Esophagus squamous epithelium (tissue), 5 donors: ENCODE data around the gene MAD1L1. TPM values are rescaled to one million over a fixed set of nuclear protein-coding genes. Genes with fewer than 3 reads are reported as not detected.
A peak's percentile ranks its signal among the peaks of the same experiment; 100 is the strongest.

Source experiments
- DNase-seq: peaks from one replicate; lab custom pipeline; 2025; lab: John Stamatoyannopoulos, UW
- H3K27ac ChIP-seq, 4 donors: fragments of 200-600 bp; sonication (generic); one replicate each; pipeline ENCODE4 v1.5.1; 2016 to 2019; ENCODE audit warnings: mild to moderate bottlenecking in 1 of 4
- H3K27me3 ChIP-seq, 4 donors: fragments of 200-600 bp; sonication (generic); 1 replicate in 3 of 4; 2 replicates in 1 of 4; pipeline versions ENCODE4 v1.5.1 to v1.6.0; 2017 to 2021; ENCODE audit warnings: antibody characterized with exemption in 1 of 4
- H3K36me3 ChIP-seq, 3 donors: fragments of 200-600 bp; sonication (generic); one replicate each; pipeline ENCODE4 v1.5.1; 2016 to 2019
- H3K4me1 ChIP-seq, 3 donors: fragments of 200-600 bp; sonication (generic); one replicate each; pipeline ENCODE4 v1.5.1; 2017 to 2019
- H3K4me3 ChIP-seq, 4 donors: fragments of 200-600 bp; sonication (generic); 1 replicate in 3 of 4; 2 replicates in 1 of 4; pipeline ENCODE4 v1.5.1; 2016 to 2019; ENCODE audit warnings: mild to moderate bottlenecking in 2 of 4, moderate library complexity in 1 of 4
- H3K9me3 ChIP-seq, 3 donors: fragments of 200-600 bp; sonication (generic); one replicate each; pipeline ENCODE4 v1.5.1; 2016 to 2019
- CTCF ChIP-seq, 6 experiments: fragments of 450-650 bp in 4 of 6; fragments of 200-600 bp in 2 of 6; sonication (generic) in 2 of 6; IDR thresholded peaks; one replicate each; pipeline ENCODE4 v1.5.1; 2016 to 2019; ENCODE audit warnings: antibody characterized with exemption in 6 of 6, mild to moderate bottlenecking in 4 of 6, moderate library complexity in 4 of 6
- POLR2A ChIP-seq, 4 donors: fragments of 450-650 bp; IDR thresholded peaks; one replicate each; pipeline ENCODE4 v1.6.1; 2017; ENCODE audit warnings: antibody characterized with exemption in 4 of 4, mild to moderate bottlenecking in 4 of 4, moderate library complexity in 3 of 4
- WGBS, 2 donors: methylation state at CpG; one replicate each; pipeline ENCODE4 v1.1.5; 2018; 5-methylcytosine and 5-hydroxymethylcytosine counted together
- intact Hi-C: fragments of 100-400 bp; cut with DNase I; formaldehyde crosslinking; loops from one replicate; pipeline ENCODE4 v1.15.0; 2022
- total RNA-seq, 4 donors: library from RNA; depleted of rRNA; stranded (reverse); fragments of >200 nt; gene quantifications; one replicate each; pipeline ENCODE4 v1.1.0, GENCODE V29; 2016
- donor health status: DM: yes; HTN: yes; CAD: no.

The MAD1L1 gene
- total RNA-seq, 4 donors from 2014 or later = 16.6 to 40.4 (median 30.2) TPM

- 70 to 82% methylated on average over 2 to 4 of the region's 21 CpGs for WGBS, 2 donors
- no peaks in the 10 kb centered on the region for H3K27me3 ChIP-seq
- H3K9me3 ChIP-seq = no peaks in the 10 kb centered on the region
- intact Hi-C loops = no loop called here
- no peak overlapping the region for H3K4me3 ChIP-seq
- peaks cover 6 to 87% (median 25%) of the 10 kb centered on the region in 3 donors for H3K36me3 ChIP-seq
- peak; percentile 43 to 72 (median 62) for TF ChIP-seq CTCF (IDR thresholded peaks at IDR 0.05)
- no peak for TF ChIP-seq POLR2A (IDR thresholded peaks at IDR 0.05)
- H3K4me1 ChIP-seq = no peaks in the 10 kb centered on the region
- no peak overlapping the region for H3K27ac ChIP-seq
- no peak for DNase-seq
Observed at GRCh38 chr7:2209146-2209960, 23.4 kb downstream of the MAD1L1 start.

GRCh38 chr7:2208712-2209111 is 24.0 kb downstream of the MAD1L1 start:
- H3K36me3 ChIP-seq = peaks cover 6 to 87% (median 22%) of the 10 kb centered on the region in 3 donors
- no peak overlapping the region for H3K4me3 ChIP-seq
- H3K9me3 ChIP-seq = no peaks in the 10 kb centered on the region
- 75 to 94% methylated on average over 7 to 16 of the region's 16 CpGs for WGBS, 2 donors
- intact Hi-C loops = no loop called here
- H3K27ac ChIP-seq = no peak overlapping the region
- no peak for DNase-seq
- no peaks in the 10 kb centered on the region for H3K27me3 ChIP-seq
- no peak for TF ChIP-seq POLR2A (IDR thresholded peaks at IDR 0.05)
- TF ChIP-seq CTCF (IDR thresholded peaks at IDR 0.05) = no peak
- no peaks in the 10 kb centered on the region for H3K4me1 ChIP-seq

- intact Hi-C loops = no loop called here
Observed at GRCh38 chr7:2205036-2205780, 27.5 kb downstream of the MAD1L1 start.

GRCh38 chr7:2204446-2204845 is 28.3 kb downstream of the MAD1L1 start:
- H3K4me1 ChIP-seq = no peaks in the 10 kb centered on the region
- no peaks in the 10 kb centered on the region for H3K27me3 ChIP-seq
- peaks cover 0 to 90% (median 14%) of the 10 kb centered on the region in 3 donors for H3K36me3 ChIP-seq
- DNase-seq = no peak
- intact Hi-C loops = no loop called here
- no peaks in the 10 kb centered on the region for H3K9me3 ChIP-seq
- no peak for TF ChIP-seq POLR2A (IDR thresholded peaks at IDR 0.05)
- no peak for TF ChIP-seq CTCF (IDR thresholded peaks at IDR 0.05)
- no peak overlapping the region for H3K4me3 ChIP-seq
- no peak overlapping the region for H3K27ac ChIP-seq
- WGBS, 2 donors = 92 to 95% methylated on average over 11 of the region's 11 CpGs

More at GRCh38 chr7:2205036-2205780, 27.5 kb downstream of the MAD1L1 start:
- TF ChIP-seq POLR2A (IDR thresholded peaks at IDR 0.05) (no peak), CTCF (IDR thresholded peaks at IDR 0.05) (no peak)
- peaks cover 0 to 85% (median 12%) of the 10 kb centered on the region in 3 donors for H3K36me3 ChIP-seq
- H3K4me1 ChIP-seq = no peaks in the 10 kb centered on the region
- H3K4me3 ChIP-seq = no peak overlapping the region
- no peaks in the 10 kb centered on the region for H3K27me3 ChIP-seq
- DNase-seq = no peak
- H3K9me3 ChIP-seq = no peaks in the 10 kb centered on the region
- WGBS, 2 donors = 80 to 88% methylated on average over 16 of the region's 16 CpGs
- no peak overlapping the region for H3K27ac ChIP-seq
